Measurements from ENCODE around the gene SLC4A2. TPM values are rescaled to one million over a fixed set of nuclear protein-coding genes. Genes with fewer than 3 reads are reported as not detected.

SLC4A2 gene
- total and polyA plus RNA-seq, 12 donors: 31.5 to 258 (median 151) TPM

DNA sequence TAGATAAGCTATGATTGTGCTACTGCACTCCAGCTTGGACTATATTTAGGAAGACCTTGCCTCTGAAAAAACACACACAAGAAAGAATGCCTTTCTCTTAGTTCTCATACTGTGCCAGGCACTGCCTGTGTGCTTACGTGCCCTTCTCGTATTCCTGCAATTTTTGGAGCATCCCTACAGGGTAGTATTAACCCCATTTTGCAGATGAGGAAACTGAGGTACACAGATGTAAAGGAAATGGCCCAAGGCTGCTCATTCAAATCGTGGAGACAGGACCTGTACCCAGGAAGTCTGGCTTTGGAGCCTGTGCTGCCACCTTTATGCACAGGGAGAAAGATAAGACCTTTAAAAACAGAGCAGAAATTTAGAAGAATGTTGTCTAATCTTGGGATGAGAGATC is 43.6 kb downstream of the SLC4A2 start:
- no peaks in the 10 kb centered on the region for H3K4me1 ChIP-seq (replicated peaks in 1 of 2)
- no peaks in the 10 kb centered on the region for H3K36me3 ChIP-seq (replicated peaks in 1 of 2)
- H3K27ac ChIP-seq: no peak overlapping the region
- TF ChIP-seq, protein P1, sequence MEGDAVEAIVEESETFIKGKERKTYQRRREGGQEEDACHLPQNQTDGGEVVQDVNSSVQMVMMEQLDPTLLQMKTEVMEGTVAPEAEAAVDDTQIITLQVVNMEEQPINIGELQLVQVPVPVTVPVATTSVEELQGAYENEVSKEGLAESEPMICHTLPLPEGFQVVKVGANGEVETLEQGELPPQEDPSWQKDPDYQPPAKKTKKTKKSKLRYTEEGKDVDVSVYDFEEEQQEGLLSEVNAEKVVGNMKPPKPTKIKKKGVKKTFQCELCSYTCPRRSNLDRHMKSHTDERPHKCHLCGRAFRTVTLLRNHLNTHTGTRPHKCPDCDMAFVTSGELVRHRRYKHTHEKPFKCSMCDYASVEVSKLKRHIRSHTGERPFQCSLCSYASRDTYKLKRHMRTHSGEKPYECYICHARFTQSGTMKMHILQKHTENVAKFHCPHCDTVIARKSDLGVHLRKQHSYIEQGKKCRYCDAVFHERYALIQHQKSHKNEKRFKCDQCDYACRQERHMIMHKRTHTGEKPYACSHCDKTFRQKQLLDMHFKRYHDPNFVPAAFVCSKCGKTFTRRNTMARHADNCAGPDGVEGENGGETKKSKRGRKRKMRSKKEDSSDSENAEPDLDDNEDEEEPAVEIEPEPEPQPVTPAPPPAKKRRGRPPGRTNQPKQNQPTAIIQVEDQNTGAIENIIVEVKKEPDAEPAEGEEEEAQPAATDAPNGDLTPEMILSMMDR (IDR thresholded peaks at IDR 0.05): no peak
- no peak for TF ChIP-seq POLR2A (IDR thresholded peaks at IDR 0.05)
- no peaks in the 10 kb centered on the region for H3K27me3 ChIP-seq
- intact Hi-C loops (cut with DNase I): no loop called here
- 82 to 87% (median 86%) methylated on average over 3 of the region's 3 CpGs for WGBS, 4 donors
- no peak for DNase-seq
- H3K9me3 ChIP-seq (replicated peaks in 1 of 3): no peaks in the 10 kb centered on the region
- no peak overlapping the region for H3K4me3 ChIP-seq

DNA sequence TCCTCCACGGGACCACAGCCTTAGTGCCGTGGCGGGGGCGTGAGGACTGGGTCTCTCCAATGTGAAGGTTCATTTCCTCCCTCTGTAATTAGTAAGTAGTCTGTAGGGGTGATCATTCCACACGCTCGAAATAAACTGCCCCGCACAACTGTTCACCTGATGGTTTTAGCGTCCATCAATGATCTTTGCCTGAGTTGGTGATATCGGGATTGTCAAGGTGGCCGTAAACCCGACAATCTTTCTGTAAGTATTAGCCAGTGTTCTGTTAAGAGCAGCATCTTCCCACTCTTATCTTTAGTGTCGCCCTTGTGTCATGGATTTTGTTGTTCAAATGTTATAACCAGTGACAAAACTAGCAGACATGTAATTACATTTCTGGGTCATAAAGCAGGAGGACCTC is 44.6 kb downstream of the SLC4A2 start:
- H3K27me3 ChIP-seq: no peaks in the 10 kb centered on the region
- TF ChIP-seq POLR2A (IDR thresholded peaks at IDR 0.05): no peak
- TF ChIP-seq, protein P1 (IDR thresholded peaks at IDR 0.05): no peak
- WGBS, 4 donors: 76 to 93% (median 86%) methylated on average over 12 of the region's 12 CpGs
- no peaks in the 10 kb centered on the region for H3K36me3 ChIP-seq (replicated peaks in 1 of 2)
- no peak overlapping the region for H3K27ac ChIP-seq
- H3K4me3 ChIP-seq: no peak overlapping the region
- H3K9me3 ChIP-seq (replicated peaks in 1 of 3): no peaks in the 10 kb centered on the region
- intact Hi-C loops (cut with DNase I): no loop called here
- no peak for DNase-seq
- H3K4me1 ChIP-seq (replicated peaks in 1 of 2): no peaks in the 10 kb centered on the region

DNA sequence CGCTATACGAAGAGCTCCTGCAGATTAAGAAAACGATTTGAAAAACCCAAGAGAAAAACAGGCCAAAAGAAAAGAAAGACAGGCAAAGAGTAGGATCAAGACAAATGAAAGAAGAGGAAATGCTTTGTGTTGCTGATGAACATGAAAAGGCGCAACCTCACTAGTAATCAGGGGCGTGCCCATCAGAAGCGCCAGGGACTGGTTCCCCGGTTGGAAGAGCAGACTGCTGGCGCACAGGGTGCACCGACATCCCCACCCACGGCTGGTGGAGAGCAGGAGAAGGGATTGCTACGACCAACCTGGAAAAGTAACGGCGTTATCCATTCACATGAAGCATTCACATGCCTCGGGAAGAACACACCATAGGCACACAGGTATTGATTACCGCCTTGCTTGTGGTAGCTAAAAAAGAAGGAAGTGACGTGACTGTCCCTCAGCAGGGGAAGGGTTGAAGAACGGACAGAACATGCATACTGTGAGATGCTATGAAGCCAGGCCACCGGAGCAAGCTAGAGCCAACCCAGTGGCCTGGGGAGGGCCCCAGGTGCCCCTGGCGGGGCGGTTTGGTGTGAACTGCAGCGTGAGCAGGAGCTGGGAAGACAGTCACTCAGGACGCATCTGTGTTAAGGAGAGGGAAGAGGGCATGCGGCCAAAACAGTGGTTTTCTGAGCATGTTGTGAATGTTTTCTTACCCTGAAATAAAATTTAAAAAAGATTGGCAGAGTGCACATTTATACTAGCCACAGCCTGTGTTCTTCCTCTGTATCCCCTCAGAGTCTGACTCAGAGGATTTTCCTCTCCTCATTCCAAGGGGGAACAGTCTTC is 45.2 kb downstream of the SLC4A2 start:
- 79 to 82% (median 81%) methylated on average over 23 of the region's 23 CpGs for WGBS, 4 donors
- DNase-seq: no peak
- H3K4me1 ChIP-seq (replicated peaks in 1 of 2): no peaks in the 10 kb centered on the region

DNA sequence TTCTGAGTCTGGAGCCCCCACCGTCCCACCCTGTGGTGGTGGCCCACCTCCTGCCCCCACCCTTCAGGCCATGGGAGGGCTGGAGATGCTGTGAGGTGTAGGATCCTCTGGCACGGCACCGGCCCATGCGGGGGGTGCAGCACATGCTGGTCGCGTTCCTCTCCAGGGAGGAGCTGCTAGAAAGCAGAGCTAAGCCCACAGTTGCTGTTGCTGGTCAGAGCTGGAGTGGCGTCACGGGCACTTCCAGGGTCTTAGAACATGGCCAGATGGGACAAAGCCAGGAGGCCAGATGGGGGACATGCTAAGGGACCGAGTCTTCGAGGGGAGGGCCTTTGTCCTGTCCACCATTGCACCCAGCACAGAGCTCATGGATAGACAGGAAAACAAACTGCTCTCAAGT is 48.5 kb downstream of the SLC4A2 start:
- no peaks in the 10 kb centered on the region for H3K36me3 ChIP-seq (replicated peaks in 1 of 2)
- TF ChIP-seq POLR2A (IDR thresholded peaks at IDR 0.05): no peak
- TF ChIP-seq, protein P1 (IDR thresholded peaks at IDR 0.05): no peak
- H3K4me1 ChIP-seq (replicated peaks in 1 of 2): no peaks in the 10 kb centered on the region
- H3K27ac ChIP-seq: no peak overlapping the region
- WGBS, 4 donors: 86 to 96% (median 90%) methylated on average over 6 to 10 of the region's 10 CpGs
- H3K4me3 ChIP-seq: no peak overlapping the region
- no peaks in the 10 kb centered on the region for H3K27me3 ChIP-seq
- intact Hi-C loops (cut with DNase I): no loop called here
- no peaks in the 10 kb centered on the region for H3K9me3 ChIP-seq (replicated peaks in 1 of 3)
- DNase-seq: no peak

More for the DNA sequence above, 45.2 kb downstream of the SLC4A2 start:
- intact Hi-C loops (cut with DNase I): no loop called here
- Histone ChIP-seq H3K27me3 (no peaks in the 10 kb centered on the region), H3K36me3 (replicated peaks in 1 of 2) (no peaks in the 10 kb centered on the region), H3K27ac (no peak overlapping the region), H3K4me3 (no peak overlapping the region), H3K9me3 (replicated peaks in 1 of 3) (no peaks in the 10 kb centered on the region)
- no peak for TF ChIP-seq POLR2A (IDR thresholded peaks at IDR 0.05)
- TF ChIP-seq, protein P1 (IDR thresholded peaks at IDR 0.05): no peak
